ENCODE measurements around the gene AKT1.

GRCh38 chr14:104747876-104748275 is 47.7 kb downstream of the AKT1 start:
- no peak for TF ChIP-seq EZH2 (IDR thresholded peaks at IDR 0.05; ENCODE audit: borderline replicate concordance, low read depth, low read length, poor library complexity, severe bottlenecking)
- no peak for TF ChIP-seq CTCF (conservative IDR thresholded peaks at IDR 0.05; ENCODE audit: low read depth, low read length)
